Fibroblast of lung (primary cell): ENCODE measurements around the gene DEFB124. TPM values are rescaled to one million over a fixed set of nuclear protein-coding genes. Genes with fewer than 3 reads are reported as not detected.

ENCODE experiments used
- DNase-seq, 2 donors: peaks; one replicate each; pipeline versions ENCODE4 v3.0.0 to v3.0.0-alpha.2; 2010; ENCODE audit warnings: low read depth in 2 of 2
- H2AFZ ChIP-seq: 2 replicates; pipeline ENCODE4 v1.5.1; 2012; ENCODE audit warnings: low read length, control low read depth, inconsistent platforms
- H3K27ac ChIP-seq: 2 replicates; pipeline ENCODE4 v1.5.1; 2011; ENCODE audit warnings: low read length, control low read depth; ENCODE audit not compliant: insufficient read depth
- H3K27me3 ChIP-seq: 2 replicates; pipeline ENCODE4 v1.5.1; 2011; ENCODE audit warnings: mild to moderate bottlenecking, low read length; ENCODE audit not compliant: control insufficient read depth, insufficient read depth
- H3K36me3 ChIP-seq: 2 replicates; pipeline ENCODE4 v1.5.1; 2011; ENCODE audit warnings: low read length; ENCODE audit not compliant: control insufficient read depth, insufficient read depth
- H3K4me1 ChIP-seq: 2 replicates; pipeline ENCODE4 v1.5.1; 2011; ENCODE audit warnings: low read length; ENCODE audit not compliant: control insufficient read depth, insufficient read depth; ENCODE audit errors: extremely low read depth
- H3K4me2 ChIP-seq: 2 replicates; pipeline ENCODE4 v1.5.1; 2011; ENCODE audit warnings: low read length, control low read depth; ENCODE audit not compliant: insufficient read depth; ENCODE audit errors: extremely low read depth
- H3K4me3 ChIP-seq, 4 experiments: fragments of 200-600 bp in 1 of 4; sonication (generic) in 1 of 4; replicated peaks in 1 of 4; 2 replicates each; pipeline ENCODE4 v1.5.1; 2011 to 2016; ENCODE audit warnings: low read length in 4 of 4, low read depth in 3 of 4, mild to moderate bottlenecking in 3 of 4, control low read depth in 2 of 4, inconsistent platforms in 1 of 4, mixed read lengths in 1 of 4; ENCODE audit not compliant: insufficient read depth in 1 of 4; ENCODE audit errors: control extremely low read depth in 1 of 4
- H3K79me2 ChIP-seq: 2 replicates; pipeline ENCODE4 v1.5.1; 2012; ENCODE audit warnings: mild to moderate bottlenecking, low read length, inconsistent platforms; ENCODE audit not compliant: control insufficient read depth, insufficient read depth
- H3K9ac ChIP-seq: 2 replicates; pipeline ENCODE4 v1.5.1; 2011; ENCODE audit warnings: mild to moderate bottlenecking, low read length, control low read depth; ENCODE audit not compliant: insufficient read depth
- H3K9me3 ChIP-seq: 2 replicates; pipeline ENCODE4 v1.5.1; 2012; ENCODE audit warnings: low read depth, low read length; ENCODE audit not compliant: control insufficient read depth, insufficient read depth
- H4K20me1 ChIP-seq: 2 replicates; pipeline ENCODE4 v1.5.1; 2011; ENCODE audit warnings: low read length; ENCODE audit not compliant: control insufficient read depth, insufficient read depth; ENCODE audit errors: extremely low read depth
- CTCF ChIP-seq, 2 donors: IDR thresholded peaks in 1 of 2; conservative IDR thresholded peaks in 1 of 2; 1 replicate in 1 of 2; 2 replicates in 1 of 2; pipeline ENCODE4 v1.5.1; 2011 to 2012; ENCODE audit warnings: low read length in 2 of 2, control low read depth in 1 of 2, inconsistent platforms in 1 of 2, low read depth in 1 of 2, mild to moderate bottlenecking in 1 of 2
- EZH2 ChIP-seq: IDR thresholded peaks from 2 replicates; pipeline ENCODE4 v1.5.1; 2012; ENCODE audit warnings: low read length, control low read depth, mild to moderate bottlenecking; ENCODE audit errors: missing control alignments
- polyA plus RNA-seq, 2 donors: library from polyadenylated mRNA; depleted of rRNA in 1 of 2; stranded (reverse) in 1 of 2; unstranded in 1 of 2; fragments of >200 nt; gene quantifications; 2 replicates each; pipeline ENCODE4 v1.2.1, GENCODE V29; 2011 to 2012; ENCODE audit warnings: missing spikeins in 1 of 2
- total RNA-seq: library from RNA; depleted of rRNA; stranded (reverse); fragments of >200 nt; gene quantifications from 2 replicates; pipeline ENCODE4 v1.2.1, GENCODE V29; 2014

The DEFB124 gene
- total and polyA plus RNA-seq, 2 donors (not counting 1 experiment from before 2014, with no cell fraction given), result not detected

GRCh38 chr20:31517373-31517772, 42.4 kb upstream of the DEFB124 start:
- Histone ChIP-seq H2AFZ (no peak overlapping the region), H3K4me1 (peaks cover 10% of the 10 kb centered on the region), H3K9me3 (no peaks in the 10 kb centered on the region), H3K27me3 (no peaks in the 10 kb centered on the region), H3K36me3 (peaks cover 3% of the 10 kb centered on the region), H3K4me2 (peak overlapping the region; percentile 40), H4K20me1 (no peaks in the 10 kb centered on the region), H3K9ac (no peak overlapping the region), H3K4me3 (peak overlapping the region in 1 of 4 experiments; percentile 98), H3K27ac (peak overlapping the region; percentile 31), H3K79me2 (peaks cover 73% of the 10 kb centered on the region)
- TF ChIP-seq CTCF (conservative IDR thresholded peaks at IDR 0.05 in 1 of 2, IDR thresholded peaks at IDR 0.05 in 1 of 2; ENCODE audit: low read depth in 1 of 2, low read length in 2 of 2) (peak; percentile 41 to 49), EZH2 (no peak)
- peak; percentile 60 to 61 for DNase-seq

DNA sequence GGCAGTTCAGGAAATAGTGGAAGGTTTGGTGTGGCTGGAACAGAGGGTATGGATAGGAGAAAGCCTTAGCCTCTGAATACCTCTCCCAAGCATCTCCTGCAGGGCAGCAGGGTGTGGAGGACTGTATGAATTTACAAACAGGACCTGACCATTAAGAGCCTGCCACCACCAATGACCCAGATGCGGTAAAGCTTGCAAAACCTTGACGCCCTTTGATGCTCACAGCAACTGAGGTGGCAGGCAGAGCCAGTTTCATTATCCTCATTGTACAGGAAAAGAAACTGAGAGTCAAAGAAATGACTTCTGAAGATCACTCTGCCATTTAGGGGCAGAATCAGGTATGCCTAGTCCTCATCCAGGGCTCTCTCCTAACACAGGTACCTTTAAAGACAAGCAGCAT, 41.7 kb upstream of the DEFB124 start:
- no peak for DNase-seq
- Histone ChIP-seq H4K20me1 (no peaks in the 10 kb centered on the region), H3K27me3 (no peaks in the 10 kb centered on the region), H2AFZ (no peak overlapping the region), H3K9me3 (no peaks in the 10 kb centered on the region), H3K36me3 (peaks cover 3% of the 10 kb centered on the region), H3K27ac (peak overlapping the region; percentile 31), H3K4me3 (peak overlapping the region in 2 of 4 experiments; percentile 96 to 98), H3K79me2 (peaks cover 68% of the 10 kb centered on the region), H3K4me1 (peaks cover 10% of the 10 kb centered on the region), H3K4me2 (peak overlapping the region; percentile 1), H3K9ac (no peak overlapping the region)
- no peak for TF ChIP-seq EZH2
- TF ChIP-seq CTCF (conservative IDR thresholded peaks at IDR 0.05 in 1 of 2, IDR thresholded peaks at IDR 0.05 in 1 of 2; ENCODE audit: low read depth in 1 of 2, low read length in 2 of 2), result no peak

- no peak for DNase-seq
- Histone ChIP-seq H3K9me3 (no peaks in the 10 kb centered on the region), H3K36me3 (peaks cover 3% of the 10 kb centered on the region), H3K4me2 (peak overlapping the region; percentile 96), H4K20me1 (no peaks in the 10 kb centered on the region), H2AFZ (no peak overlapping the region), H3K9ac (no peak overlapping the region), H3K4me3 (peak overlapping the region in 3 of 4 experiments; percentile 96 to 98 (median 98)), H3K27me3 (no peaks in the 10 kb centered on the region), H3K27ac (no peak overlapping the region), H3K79me2 (peaks cover 65% of the 10 kb centered on the region), H3K4me1 (peaks cover 10% of the 10 kb centered on the region)
- TF ChIP-seq CTCF (conservative IDR thresholded peaks at IDR 0.05 in 1 of 2, IDR thresholded peaks at IDR 0.05 in 1 of 2; ENCODE audit: low read depth in 1 of 2, low read length in 2 of 2), result no peak
- TF ChIP-seq EZH2, result no peak
Observed at GRCh38 chr20:31516166-31516565, 41.2 kb upstream of the DEFB124 start.
